Tibial nerve (tissue), 4 donors: ENCODE data around the gene PIK3CD. TPM values are rescaled to one million over a fixed set of nuclear protein-coding genes. Genes with fewer than 3 reads are reported as not detected.
"Not testable (repeated sequence)": the region's sequence is repeated elsewhere in the genome, so short reads cannot be mapped to it uniquely, and the experiment has no call there.

ENCODE experiments used
- DNase-seq, 2 donors: peaks; one replicate each; pipeline ENCODE4 v3.0.0-alpha.2; 2019; ENCODE audit warnings: low spot score in 2 of 2
- H3K27ac ChIP-seq, 4 donors: fragments of 200-600 bp; sonication (generic) in 3 of 4; one replicate each; pipeline ENCODE4 v1.5.1; 2017 to 2019; ENCODE audit warnings: mild to moderate bottlenecking in 1 of 4
- H3K27me3 ChIP-seq, 2 donors: fragments of 200-600 bp; sonication (generic) in 1 of 2; one replicate each; pipeline versions ENCODE4 v1.5.1 to v1.6.0; 2017 to 2019
- H3K36me3 ChIP-seq, 3 donors: fragments of 200-600 bp; sonication (generic); one replicate each; pipeline ENCODE4 v1.5.1; 2018 to 2019
- H3K4me1 ChIP-seq, 4 donors: fragments of 200-600 bp; sonication (generic) in 3 of 4; one replicate each; pipeline ENCODE4 v1.5.1; 2017 to 2019
- H3K4me3 ChIP-seq, 4 donors: fragments of 200-600 bp; sonication (generic) in 3 of 4; one replicate each; pipeline ENCODE4 v1.5.1; 2017 to 2019; ENCODE audit warnings: mild to moderate bottlenecking in 1 of 4, moderate library complexity in 1 of 4
- H3K9me3 ChIP-seq, 4 donors: fragments of 200-600 bp; sonication (generic) in 3 of 4; one replicate each; pipeline ENCODE4 v1.5.1; 2017 to 2019
- CTCF ChIP-seq, 5 experiments: fragments of 200-600 bp in 3 of 5; fragments of 450-650 bp in 2 of 5; sonication (generic) in 3 of 5; IDR thresholded peaks; one replicate each; pipeline ENCODE4 v1.5.1; 2016 to 2019; ENCODE audit warnings: antibody characterized with exemption in 5 of 5, mild to moderate bottlenecking in 3 of 5, moderate library complexity in 2 of 5
- EP300 ChIP-seq, 2 donors: sonication (generic); formaldehyde crosslinking; IDR thresholded peaks; one replicate each; pipeline ENCODE4 v1.6.1; 2017; ENCODE audit warnings: antibody characterized with exemption in 2 of 2, mild to moderate bottlenecking in 1 of 2
- POLR2A ChIP-seq, 2 donors: fragments of 450-650 bp; IDR thresholded peaks; one replicate each; pipeline ENCODE4 v1.6.1; 2017; ENCODE audit warnings: antibody characterized with exemption in 2 of 2, mild to moderate bottlenecking in 2 of 2, moderate library complexity in 2 of 2
- WGBS, 2 donors: methylation state at CpG; one replicate each; pipeline ENCODE4 v1.1.5; 2018; 5-methylcytosine and 5-hydroxymethylcytosine counted together
- total RNA-seq, 4 donors: library from RNA; depleted of rRNA; stranded (reverse); fragments of >200 nt; gene quantifications; one replicate each; pipeline ENCODE4 v1.1.0, GENCODE V29; 2016

The PIK3CD gene
- total RNA-seq, 4 donors from 2014 or later = 6.9 to 18.0 (median 10.2) TPM

GRCh38 chr1:9670085-9670484, 18.6 kb downstream of the PIK3CD start:
- TF ChIP-seq POLR2A (IDR thresholded peaks at IDR 0.05) (no peak), CTCF (IDR thresholded peaks at IDR 0.05) (no peak), EP300 (IDR thresholded peaks at IDR 0.05) (no peak)
- no peak overlapping the region for H3K27ac ChIP-seq

GRCh38 chr1:9671377-9672140, 20.0 kb downstream of the PIK3CD start:
- Histone ChIP-seq H3K9me3 (no peaks in the 10 kb centered on the region), H3K4me3 (no peak overlapping the region), H3K27ac (no peak overlapping the region), H3K36me3 (no peaks in the 10 kb centered on the region), H3K4me1 (no peaks in the 10 kb centered on the region), H3K27me3 (peaks cover 0 to 10% of the 10 kb centered on the region in 2 donors)
- DNase-seq = no peak
- 80 to 87% methylated on average over 6 of the region's 8 CpGs for WGBS, 2 donors
- TF ChIP-seq CTCF (IDR thresholded peaks at IDR 0.05) (no peak), EP300 (IDR thresholded peaks at IDR 0.05) (no peak), POLR2A (IDR thresholded peaks at IDR 0.05) (no peak)

More at GRCh38 chr1:9670085-9670484, 18.6 kb downstream of the PIK3CD start:
- Histone ChIP-seq H3K9me3 (no peaks in the 10 kb centered on the region), H3K36me3 (no peaks in the 10 kb centered on the region), H3K4me3 (no peak overlapping the region), H3K27me3 (peaks cover 0 to 10% of the 10 kb centered on the region in 2 donors), H3K4me1 (no peaks in the 10 kb centered on the region)
- DNase-seq = no peak
- WGBS, 2 donors = 64 to 87% methylated on average over 2 of the region's 2 CpGs

GRCh38 chr1:9672444-9672843, 20.9 kb downstream of the PIK3CD start:
- Histone ChIP-seq H3K9me3 (no peaks in the 10 kb centered on the region), H3K4me1 (no peaks in the 10 kb centered on the region), H3K36me3 (no peaks in the 10 kb centered on the region), H3K27me3 (peaks cover 0 to 6% of the 10 kb centered on the region in 2 donors), H3K27ac (no peak overlapping the region), H3K4me3 (no peak overlapping the region)
- TF ChIP-seq CTCF (IDR thresholded peaks at IDR 0.05) (no peak), EP300 (IDR thresholded peaks at IDR 0.05) (no peak), POLR2A (IDR thresholded peaks at IDR 0.05) (no peak)
- WGBS, 2 donors = 86 to 95% methylated on average over 5 of the region's 5 CpGs
- no peak for DNase-seq

- Histone ChIP-seq H3K27ac (no peak overlapping the region), H3K9me3 (no peaks in the 10 kb centered on the region), H3K27me3 (no peaks in the 10 kb centered on the region), H3K36me3 (no peaks in the 10 kb centered on the region), H3K4me1 (no peaks in the 10 kb centered on the region), H3K4me3 (no peak overlapping the region)
- WGBS, 2 donors = 48 to 55% methylated on average over 3 of the region's 3 CpGs
- DNase-seq = no peak
- TF ChIP-seq EP300 (IDR thresholded peaks at IDR 0.05) = no peak
- TF ChIP-seq CTCF (IDR thresholded peaks at IDR 0.05) = no peak
- TF ChIP-seq POLR2A (IDR thresholded peaks at IDR 0.05) = no peak
Measured at GRCh38 chr1:9675393-9675792, 23.9 kb downstream of the PIK3CD start.

- WGBS, 2 donors = 95 to 98% methylated on average over 6 to 7 of the region's 7 CpGs
Measured at GRCh38 chr1:9676128-9676527, 24.6 kb downstream of the PIK3CD start.

More at GRCh38 chr1:9676128-9676527, 24.6 kb downstream of the PIK3CD start:
- DNase-seq, H3K4me3 ChIP-seq, H3K9me3 ChIP-seq, H3K27me3 ChIP-seq, H3K36me3 ChIP-seq, H3K27ac ChIP-seq, H3K4me1 ChIP-seq: not testable (repeated sequence)
